AG09309 (cell line): Measurements from ENCODE around the gene AGK.

Experiments used
- DNase-seq: peaks from one replicate; pipeline ENCODE4 v3.0.0-alpha.2; 2010; ENCODE audit warnings: low read depth
- H3K4me3 ChIP-seq: 2 replicates; pipeline ENCODE4 v1.5.1; 2011; ENCODE audit warnings: mild to moderate bottlenecking, low read depth, low read length, moderate library complexity; ENCODE audit not compliant: control insufficient read depth
- TF ChIP-seq, protein P1 (sequence below): IDR thresholded peaks from 2 replicates; pipeline ENCODE4 v1.5.1; 2011; ENCODE audit warnings: mild to moderate bottlenecking, low read depth, low read length, inconsistent platforms; ENCODE audit not compliant: insufficient read depth, control insufficient read depth; ENCODE audit errors: missing control alignments

AGK gene

DNA sequence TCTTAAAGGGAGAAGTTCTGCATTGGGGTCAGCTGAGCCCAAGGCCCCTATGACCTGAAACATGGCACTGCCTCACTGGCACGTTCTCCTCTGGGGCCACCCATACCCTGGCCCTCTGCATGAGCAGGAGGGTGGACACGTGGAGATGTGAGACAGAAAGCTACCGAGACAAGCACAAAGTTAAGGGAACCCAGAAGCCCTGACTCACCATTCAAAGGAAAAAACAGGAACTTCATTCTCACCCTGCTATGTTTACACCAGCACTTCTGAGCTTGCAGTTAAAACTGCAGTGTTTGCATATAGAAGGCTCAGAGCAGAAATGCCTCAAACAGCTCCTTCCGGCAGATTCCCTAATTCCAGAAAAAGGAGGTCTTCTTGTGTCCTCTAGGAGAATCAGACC lies 109.0 kb downstream of the AGK start:
- H3K4me3 ChIP-seq, result no peak overlapping the region
- TF ChIP-seq, protein P1, sequence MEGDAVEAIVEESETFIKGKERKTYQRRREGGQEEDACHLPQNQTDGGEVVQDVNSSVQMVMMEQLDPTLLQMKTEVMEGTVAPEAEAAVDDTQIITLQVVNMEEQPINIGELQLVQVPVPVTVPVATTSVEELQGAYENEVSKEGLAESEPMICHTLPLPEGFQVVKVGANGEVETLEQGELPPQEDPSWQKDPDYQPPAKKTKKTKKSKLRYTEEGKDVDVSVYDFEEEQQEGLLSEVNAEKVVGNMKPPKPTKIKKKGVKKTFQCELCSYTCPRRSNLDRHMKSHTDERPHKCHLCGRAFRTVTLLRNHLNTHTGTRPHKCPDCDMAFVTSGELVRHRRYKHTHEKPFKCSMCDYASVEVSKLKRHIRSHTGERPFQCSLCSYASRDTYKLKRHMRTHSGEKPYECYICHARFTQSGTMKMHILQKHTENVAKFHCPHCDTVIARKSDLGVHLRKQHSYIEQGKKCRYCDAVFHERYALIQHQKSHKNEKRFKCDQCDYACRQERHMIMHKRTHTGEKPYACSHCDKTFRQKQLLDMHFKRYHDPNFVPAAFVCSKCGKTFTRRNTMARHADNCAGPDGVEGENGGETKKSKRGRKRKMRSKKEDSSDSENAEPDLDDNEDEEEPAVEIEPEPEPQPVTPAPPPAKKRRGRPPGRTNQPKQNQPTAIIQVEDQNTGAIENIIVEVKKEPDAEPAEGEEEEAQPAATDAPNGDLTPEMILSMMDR, result no peak
- no peak for DNase-seq

- TF ChIP-seq, protein P1, result no peak
- H3K4me3 ChIP-seq, result no peak overlapping the region
- no peak for DNase-seq
These were observed 112.1 kb downstream of the AGK start for GRCh38 chr7:141663081-141663849.

- TF ChIP-seq, protein P1, result no peak
- H3K4me3 ChIP-seq, result no peak overlapping the region
- DNase-seq, result no peak
These were observed 113.2 kb downstream of the AGK start for GRCh38 chr7:141664450-141664849.

DNA sequence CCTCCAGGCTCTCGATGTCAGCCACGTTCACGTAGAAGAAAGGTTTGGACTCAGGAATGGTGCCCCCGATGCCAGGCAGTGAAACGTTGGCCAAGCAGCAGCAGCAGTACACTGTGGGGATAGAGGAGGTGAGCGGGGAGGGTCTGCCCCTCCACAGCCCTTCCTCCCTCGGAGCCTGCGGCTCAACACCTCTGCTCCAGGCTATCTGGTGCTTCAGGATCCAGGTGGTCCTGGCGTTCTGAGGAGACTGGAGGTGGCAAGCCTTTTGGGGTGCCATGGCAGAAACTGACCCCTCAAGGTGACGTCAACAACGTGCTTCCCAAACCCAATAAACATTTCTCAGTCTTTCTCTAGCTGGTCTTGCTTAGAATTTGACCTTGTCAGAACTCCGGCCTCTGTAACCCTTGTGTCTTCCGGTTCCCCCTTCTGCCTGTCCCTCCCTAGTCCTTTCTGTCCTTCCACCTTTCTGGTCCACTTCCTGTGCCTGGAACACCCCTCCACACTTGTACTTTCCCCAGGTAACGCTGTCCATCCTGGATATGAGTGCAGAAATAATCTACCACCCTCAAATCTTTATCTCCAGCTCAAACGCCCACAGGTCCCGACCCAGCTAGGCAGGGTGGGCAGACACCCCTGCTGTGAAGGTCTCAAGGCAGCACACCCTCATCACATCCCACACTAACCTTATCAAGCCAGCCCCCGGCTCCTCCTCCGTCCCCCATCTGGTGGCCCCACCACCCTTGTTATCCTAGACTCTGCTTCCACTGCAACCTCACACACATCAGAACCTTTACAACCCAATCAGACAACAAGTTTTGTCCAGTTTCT lies 114.2 kb downstream of the AGK start:
- TF ChIP-seq, protein P1, result no peak
- no peak for DNase-seq
- H3K4me3 ChIP-seq, result no peak overlapping the region

GRCh38 chr7:141666071-141666470 lies 114.9 kb downstream of the AGK start:
- no peak for DNase-seq
- TF ChIP-seq, protein P1, result no peak
- H3K4me3 ChIP-seq, result no peak overlapping the region

DNA sequence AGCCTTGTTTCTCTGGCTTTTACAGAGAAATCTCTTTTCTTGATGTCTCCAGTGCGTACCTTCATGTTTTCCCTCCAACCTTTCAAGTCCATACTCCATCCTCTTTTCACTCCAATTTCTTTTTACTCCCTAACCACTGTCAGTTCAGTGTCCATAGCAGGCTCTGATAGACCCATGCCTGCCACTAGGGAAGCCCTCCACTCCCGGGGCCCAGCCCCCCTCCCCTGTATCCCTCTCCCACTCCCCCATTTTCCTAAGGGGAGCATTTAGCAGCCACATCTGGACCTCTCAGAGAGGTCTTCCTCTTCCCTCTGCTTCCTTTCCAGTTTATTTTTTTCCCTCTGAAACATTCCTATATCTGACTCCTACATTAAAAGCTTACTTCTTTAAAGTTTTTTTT lies 117.6 kb downstream of the AGK start:
- no peak for DNase-seq
- no peak overlapping the region for H3K4me3 ChIP-seq
- TF ChIP-seq, protein P1, result no peak
